A673 (cell line): ENCODE measurements around the gene SCAMP4.

Experiments used
- EZH2 ChIP-seq: fragments of 200-600 bp; sonication (generic); IDR thresholded peaks from 2 replicates; pipeline ENCODE4 v1.6.1; 2017; ENCODE audit warnings: borderline replicate concordance, low read depth, mild to moderate bottlenecking, mixed read lengths, antibody characterized with exemption, low read length; ENCODE audit not compliant: poor library complexity, severe bottlenecking
- TF ChIP-seq, protein P1 (sequence below): fragments of 300-800, 200-600 bp; sonication (generic); conservative IDR thresholded peaks from 2 replicates; pipeline ENCODE4 v1.5.1; 2017; ENCODE audit warnings: low read depth, mild to moderate bottlenecking, antibody characterized with exemption, low read length, moderate library complexity, mixed read lengths

DNA sequence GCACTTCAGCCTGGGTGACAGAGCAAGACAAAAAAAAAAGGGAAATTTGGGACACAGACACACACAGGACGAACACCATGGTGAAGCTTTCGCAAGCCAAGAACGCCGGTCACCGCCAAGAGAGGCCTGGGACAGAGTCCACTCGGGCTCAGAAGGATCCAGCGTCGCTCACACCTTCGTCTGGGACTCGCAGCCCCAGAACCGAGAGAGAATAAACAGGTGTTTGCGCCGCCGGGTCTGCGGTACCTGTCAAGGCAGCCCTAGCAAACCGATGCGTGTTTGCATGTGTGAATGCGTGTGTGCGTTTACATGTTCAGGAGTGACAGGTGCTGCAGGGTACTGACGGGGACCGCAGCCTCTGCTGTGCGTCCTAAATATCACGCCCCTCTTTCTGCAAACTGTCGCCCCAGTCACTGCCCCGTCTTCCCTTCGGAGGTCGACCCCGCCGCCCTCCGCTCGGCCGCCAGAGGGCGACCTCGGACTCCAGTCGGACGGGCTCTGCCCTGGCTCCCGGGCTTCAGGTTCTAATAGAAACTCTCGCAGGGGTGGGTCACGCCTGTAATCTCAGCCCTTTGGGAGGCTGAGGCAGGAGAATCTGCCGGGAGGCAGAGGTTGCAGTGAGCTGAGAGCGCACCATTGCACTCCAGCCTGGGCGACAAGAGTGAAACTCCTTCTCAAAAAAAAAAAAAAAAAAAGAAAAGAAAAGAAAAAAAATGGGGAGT is 24.0 kb downstream of the SCAMP4 start:
- TF ChIP-seq, protein P1, sequence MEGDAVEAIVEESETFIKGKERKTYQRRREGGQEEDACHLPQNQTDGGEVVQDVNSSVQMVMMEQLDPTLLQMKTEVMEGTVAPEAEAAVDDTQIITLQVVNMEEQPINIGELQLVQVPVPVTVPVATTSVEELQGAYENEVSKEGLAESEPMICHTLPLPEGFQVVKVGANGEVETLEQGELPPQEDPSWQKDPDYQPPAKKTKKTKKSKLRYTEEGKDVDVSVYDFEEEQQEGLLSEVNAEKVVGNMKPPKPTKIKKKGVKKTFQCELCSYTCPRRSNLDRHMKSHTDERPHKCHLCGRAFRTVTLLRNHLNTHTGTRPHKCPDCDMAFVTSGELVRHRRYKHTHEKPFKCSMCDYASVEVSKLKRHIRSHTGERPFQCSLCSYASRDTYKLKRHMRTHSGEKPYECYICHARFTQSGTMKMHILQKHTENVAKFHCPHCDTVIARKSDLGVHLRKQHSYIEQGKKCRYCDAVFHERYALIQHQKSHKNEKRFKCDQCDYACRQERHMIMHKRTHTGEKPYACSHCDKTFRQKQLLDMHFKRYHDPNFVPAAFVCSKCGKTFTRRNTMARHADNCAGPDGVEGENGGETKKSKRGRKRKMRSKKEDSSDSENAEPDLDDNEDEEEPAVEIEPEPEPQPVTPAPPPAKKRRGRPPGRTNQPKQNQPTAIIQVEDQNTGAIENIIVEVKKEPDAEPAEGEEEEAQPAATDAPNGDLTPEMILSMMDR, result peak; percentile 87
- no peak for TF ChIP-seq EZH2
